Right hindlimb (tissue), 1 donor: ENCODE data around the gene PCA3.

ENCODE experiments used
- DNase-seq: peaks from one replicate; pipeline ENCODE4 v3.0.0-alpha.2; 2018

Gene PCA3

GRCh38 chr9:76835571-76836283, 71.5 kb downstream of the PCA3 start:
- peak; percentile 23 for DNase-seq
